H1 (cell line): ENCODE measurements around the gene HDHD2. TPM values are rescaled to one million over a fixed set of nuclear protein-coding genes. Genes with fewer than 3 reads are reported as not detected.

ENCODE experiments used
- BRCA1 ChIP-seq: IDR thresholded peaks from 2 replicates; pipeline ENCODE4 v1.6.1; 2012; ENCODE audit warnings: low read depth, low read length, improper control_type of control experiment
- CHD2 ChIP-seq: IDR thresholded peaks from 2 replicates; pipeline ENCODE4 v1.6.1; 2012; ENCODE audit warnings: low read length, improper control_type of control experiment
- FOSL1 ChIP-seq: IDR thresholded peaks from 2 replicates; pipeline ENCODE4 v1.6.1; 2011; ENCODE audit warnings: mild to moderate bottlenecking, low read depth, low read length, moderate library complexity; ENCODE audit not compliant: insufficient read depth
- HDAC6 ChIP-seq: IDR thresholded peaks from one replicate; pipeline ENCODE4 v1.7.1; 2012; ENCODE audit warnings: low read depth, mild to moderate bottlenecking, inconsistent platforms, low read length, moderate library complexity
- NANOG ChIP-seq: IDR thresholded peaks from 2 replicates; pipeline ENCODE4 v1.6.1; 2011; ENCODE audit warnings: low read length, low read depth, mild to moderate bottlenecking, inconsistent platforms; ENCODE audit not compliant: insufficient read depth, poor library complexity, severe bottlenecking
- polyA plus RNA-seq, 7 experiments: library from polyadenylated mRNA; depleted of rRNA in 3 of 7; stranded (reverse) in 5 of 7; unstranded in 2 of 7; fragments of >200 nt in 5 of 7; fragments of 200-250 nt in 2 of 7; gene quantifications; 1 replicate in 5 of 7; 2 replicates in 1 of 7; 4 replicates in 1 of 7; pipeline versions ENCODE4 v1.2.1 to v1.2.3, GENCODE V29; 2011 to 2013; ENCODE audit warnings: missing spikeins in 2 of 7, mixed read lengths in 2 of 7
- small RNA-seq: library from polyadenylated mRNA; stranded (forward); fragments of <200 nt; extraction: miRNeasy Mini kit (QIAGEN cat#:217004); gene quantifications from one replicate; pipeline ENCODE3, GENCODE V24; 2013; ENCODE audit not compliant: insufficient read depth
- total RNA-seq: library from RNA; stranded (reverse); fragmentation: NEBNext Ultra II Directional; extraction: Animal tissue kit (Norgen Biotek cat#: 25700); gene quantifications from 2 replicates; pipeline ENCODE4 v1.2.1, GENCODE V29; 2021

HDHD2 gene
- total and polyA plus RNA-seq, 2 of the 8 experiments (the other 6 are each of a cell fraction or from before 2014, with no cell fraction given) = 16.7 to 42.7 TPM

DNA sequence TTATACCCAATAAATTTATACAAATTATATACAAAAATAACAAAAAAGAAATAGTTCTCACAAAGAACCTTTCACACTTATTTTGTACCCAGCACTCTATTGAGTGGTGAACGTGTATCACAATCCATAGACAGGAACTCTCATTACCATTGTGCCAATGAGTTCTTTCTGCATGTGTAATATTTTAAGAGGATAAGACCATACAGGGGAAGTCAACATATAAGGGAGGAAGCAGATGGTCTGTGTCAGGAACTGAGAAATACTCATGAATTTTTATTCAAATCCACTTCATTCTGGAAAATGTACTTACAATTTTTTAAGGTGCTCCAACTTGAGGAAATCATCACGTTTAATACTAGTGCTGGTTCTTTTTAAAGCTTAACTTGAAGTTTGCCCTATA, 87.8 kb downstream of the HDHD2 start (continued):
- no peak for TF ChIP-seq HDAC6
- TF ChIP-seq CHD2 = no peak
- TF ChIP-seq NANOG = no peak
- no peak for TF ChIP-seq FOSL1
- no peak for TF ChIP-seq BRCA1

Small RNA genes lying within 50 kb of the gene (small RNA-seq; reads per million reads assigned to genes)
- gene AC012254.4 = not detected

Other genes with a start within 250 kb of the HDHD2 start
- gene PIAS2, start 233.0 kb downstream of the HDHD2 start, total RNA-seq = 52.9 and 53.9 TPM in 2 replicates
- gene PIAS2, start 233.0 kb downstream of the HDHD2 start, polyA plus RNA-seq (2011; rRNA removed) = 20.1 and 22.8 TPM in 2 replicates
- 8.8 and 15.2 TPM in 2 replicates for gene KATNAL2, start 232.9 kb downstream of the HDHD2 start, total RNA-seq
- gene KATNAL2, start 232.9 kb downstream of the HDHD2 start, polyA plus RNA-seq (2011; rRNA removed) = 9.7 and 10.0 TPM in 2 replicates
- not detected in 2 replicates for gene ELOA2, start 114.9 kb downstream of the HDHD2 start, total RNA-seq
- not detected in 2 replicates for gene ELOA2, start 114.9 kb downstream of the HDHD2 start, polyA plus RNA-seq (2011; rRNA removed)
- 7.9 and 8.5 TPM in 2 replicates for gene IER3IP1, start 25.9 kb upstream of the HDHD2 start, total RNA-seq
- 3.9 and 6.0 TPM in 2 replicates for gene IER3IP1, start 25.9 kb upstream of the HDHD2 start, polyA plus RNA-seq (2011; rRNA removed)
- gene SKOR2, start 101.2 kb upstream of the HDHD2 start, total RNA-seq = 0.11 and 0.21 TPM in 2 replicates
- 0.05 TPM in 2 replicates for gene SKOR2, start 101.2 kb upstream of the HDHD2 start, polyA plus RNA-seq (2011; rRNA removed)